ENCODE measurements around the gene TUFM. TPM values are rescaled to one million over a fixed set of nuclear protein-coding genes. Genes with fewer than 3 reads are reported as not detected.
"Not testable (repeated sequence)": the region's sequence is repeated elsewhere in the genome, so short reads cannot be mapped to it uniquely, and the experiment has no call there.

The TUFM gene
- total RNA-seq, 1 donor from 2014 or later: 169 TPM

GRCh38 chr16:28869201-28869600 is 23.1 kb upstream of the TUFM start:
- no peak for DNase-seq (ENCODE audit: low read depth)
- peaks cover 7% of the 10 kb centered on the region for H3K36me3 ChIP-seq (ENCODE audit: control insufficient read depth, insufficient read depth, low read length)

GRCh38 chr16:28867646-28868045 is 21.5 kb upstream of the TUFM start:
- H3K36me3 ChIP-seq (ENCODE audit: control insufficient read depth, insufficient read depth, low read length); DNase-seq (ENCODE audit: low read depth); H3K27me3 ChIP-seq (ENCODE audit: control insufficient read depth, insufficient read depth, low read length); H3K4me3 ChIP-seq (ENCODE audit: low read depth, low read length): not testable (repeated sequence)

More at GRCh38 chr16:28869201-28869600, 23.1 kb upstream of the TUFM start:
- no peak for TF ChIP-seq CTCF (IDR thresholded peaks at IDR 0.05; ENCODE audit: insufficient read depth, low read length, poor library complexity, severe bottlenecking)
- Histone ChIP-seq H3K4me3 (ENCODE audit: low read depth, low read length) (no peak overlapping the region), H3K27me3 (ENCODE audit: control insufficient read depth, insufficient read depth, low read length) (no peaks in the 10 kb centered on the region)

- no peak for TF ChIP-seq CTCF (IDR thresholded peaks at IDR 0.05; ENCODE audit: insufficient read depth, low read length, poor library complexity, severe bottlenecking)
- H3K4me3 ChIP-seq (ENCODE audit: low read depth, low read length): no peak overlapping the region
- DNase-seq (ENCODE audit: low read depth): no peak
- H3K27me3 ChIP-seq (ENCODE audit: control insufficient read depth, insufficient read depth, low read length): no peaks in the 10 kb centered on the region
- H3K36me3 ChIP-seq (ENCODE audit: control insufficient read depth, insufficient read depth, low read length): peaks cover 7% of the 10 kb centered on the region
Observed at GRCh38 chr16:28867241-28867640, 21.1 kb upstream of the TUFM start.

GRCh38 chr16:28866454-28866804 is 20.3 kb upstream of the TUFM start:
- H3K27me3 ChIP-seq (ENCODE audit: control insufficient read depth, insufficient read depth, low read length): no peaks in the 10 kb centered on the region
- no peak for TF ChIP-seq CTCF (IDR thresholded peaks at IDR 0.05; ENCODE audit: insufficient read depth, low read length, poor library complexity, severe bottlenecking)
- DNase-seq (ENCODE audit: low read depth): no peak
- peaks cover 7% of the 10 kb centered on the region for H3K36me3 ChIP-seq (ENCODE audit: control insufficient read depth, insufficient read depth, low read length)
- H3K4me3 ChIP-seq (ENCODE audit: low read depth, low read length): no peak overlapping the region

GRCh38 chr16:28865722-28866453 is 19.7 kb upstream of the TUFM start:
- H3K27me3 ChIP-seq (ENCODE audit: control insufficient read depth, insufficient read depth, low read length): no peaks in the 10 kb centered on the region
- no peak overlapping the region for H3K4me3 ChIP-seq (ENCODE audit: low read depth, low read length)
- TF ChIP-seq CTCF (IDR thresholded peaks at IDR 0.05; ENCODE audit: insufficient read depth, low read length, poor library complexity, severe bottlenecking): no peak
- no peak for DNase-seq (ENCODE audit: low read depth)
- H3K36me3 ChIP-seq (ENCODE audit: control insufficient read depth, insufficient read depth, low read length): peaks cover 7% of the 10 kb centered on the region

- peaks cover 7% of the 10 kb centered on the region for H3K36me3 ChIP-seq (ENCODE audit: control insufficient read depth, insufficient read depth, low read length)
- TF ChIP-seq CTCF (IDR thresholded peaks at IDR 0.05; ENCODE audit: insufficient read depth, low read length, poor library complexity, severe bottlenecking): no peak
- no peak for DNase-seq (ENCODE audit: low read depth)
- H3K27me3 ChIP-seq (ENCODE audit: control insufficient read depth, insufficient read depth, low read length): no peaks in the 10 kb centered on the region
- H3K4me3 ChIP-seq (ENCODE audit: low read depth, low read length): no peak overlapping the region
Observed at GRCh38 chr16:28865001-28865688, 19.0 kb upstream of the TUFM start.

Measured in kidney epithelial cell (primary cell).